NCI-H146 treated with DMSO at 0.1 percent for 48 hours (cell line): Measurements from ENCODE around the gene MORN1.

Source experiments
- DNase-seq: peaks from one replicate; lab custom pipeline; 2025; ENCODE audit not compliant: unreplicated experiment; lab: John Stamatoyannopoulos, UW

MORN1 gene

DNA sequence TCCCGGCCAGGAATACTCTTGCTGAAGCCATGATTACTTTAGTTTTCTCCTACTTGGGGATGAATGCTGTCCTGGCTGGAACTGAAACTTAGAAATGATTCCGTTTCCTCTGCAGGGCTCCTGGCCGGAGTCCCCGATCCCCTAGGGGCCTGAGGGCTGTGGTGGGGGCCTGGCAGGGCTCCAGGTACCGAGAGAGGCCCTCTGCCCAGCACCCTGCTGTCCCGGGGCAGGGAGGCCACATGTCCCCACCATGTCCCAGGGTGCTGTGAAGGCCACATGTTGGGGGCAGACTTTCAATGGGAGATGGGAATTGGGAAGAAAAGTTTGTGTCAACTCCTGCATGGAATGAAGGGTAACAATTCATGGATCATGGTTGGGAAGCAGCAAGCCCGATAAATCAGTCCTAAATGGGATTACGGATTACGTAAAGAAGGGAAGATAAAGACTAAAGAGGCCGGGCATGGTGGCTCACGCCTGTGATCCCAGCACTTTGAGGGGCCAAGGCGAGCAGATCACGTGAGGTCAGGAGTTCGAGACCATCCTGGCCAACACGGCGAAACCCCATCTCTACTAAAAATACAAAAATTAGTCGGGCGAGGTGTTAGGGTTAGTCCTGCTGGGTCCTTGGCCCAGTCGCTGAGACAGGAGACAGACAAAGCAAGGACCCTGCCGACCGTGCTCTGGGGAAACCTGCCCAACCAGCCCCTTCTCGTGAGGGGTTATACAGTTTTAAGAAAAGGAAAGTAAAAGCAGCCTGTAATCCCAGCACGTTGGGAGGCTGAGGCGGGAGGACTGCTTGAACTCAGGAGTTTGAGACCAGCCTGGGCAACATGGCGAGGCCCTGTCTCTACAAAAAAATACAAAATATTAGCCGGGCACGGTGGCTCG lies 37.6 kb downstream of the MORN1 start:
- DNase-seq: no peak

GRCh38 chr1:2352897-2353550 lies 38.3 kb downstream of the MORN1 start:
- no peak for DNase-seq

DNA sequence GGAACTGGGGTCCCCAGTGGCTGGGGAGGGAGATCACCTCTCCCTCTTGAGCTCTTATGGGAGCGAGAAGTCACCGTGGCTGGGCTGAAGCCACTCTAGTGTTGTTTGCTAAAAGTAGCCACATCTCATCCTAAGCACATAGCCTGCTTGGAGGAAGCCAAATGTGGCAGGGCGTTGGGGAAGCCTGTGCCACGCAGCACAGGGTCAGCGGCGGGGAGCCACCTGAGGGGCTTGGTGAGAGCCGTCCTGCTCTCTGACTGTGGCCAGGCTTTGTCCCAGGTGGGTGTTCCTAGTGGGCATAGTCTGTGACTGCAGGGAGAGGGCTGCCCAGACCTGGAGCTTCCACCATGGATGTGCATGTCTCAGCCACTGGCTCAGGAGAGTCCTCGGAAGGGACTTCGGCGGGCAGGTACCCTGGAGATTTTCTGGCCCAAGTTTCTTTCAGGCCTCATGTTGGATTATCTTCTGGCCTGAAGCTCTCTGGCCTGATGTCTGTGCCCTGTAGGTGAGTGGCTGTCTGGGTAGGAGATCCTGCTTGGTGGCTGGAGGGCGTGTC lies 38.9 kb downstream of the MORN1 start:
- DNase-seq: no peak

DNA sequence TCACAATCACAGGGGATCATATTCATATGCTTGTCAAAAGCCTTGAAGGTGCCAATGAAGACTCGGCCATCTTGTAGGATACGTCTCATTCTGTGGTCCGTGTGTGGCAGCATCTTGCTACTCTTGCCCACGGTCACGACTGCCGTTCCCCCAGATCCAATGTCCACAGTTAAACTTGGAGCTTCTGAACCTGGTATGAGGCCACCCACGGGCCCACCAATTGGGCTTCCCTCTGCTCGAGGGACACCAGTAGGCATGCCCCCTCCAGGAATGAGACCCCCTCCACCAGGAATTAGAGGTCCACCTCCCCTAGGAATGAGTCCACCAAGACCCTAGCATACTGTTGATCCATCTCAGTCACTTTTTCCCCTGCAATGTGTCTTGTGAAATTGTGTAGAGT lies 39.6 kb downstream of the MORN1 start:
- DNase-seq: no peak

DNA sequence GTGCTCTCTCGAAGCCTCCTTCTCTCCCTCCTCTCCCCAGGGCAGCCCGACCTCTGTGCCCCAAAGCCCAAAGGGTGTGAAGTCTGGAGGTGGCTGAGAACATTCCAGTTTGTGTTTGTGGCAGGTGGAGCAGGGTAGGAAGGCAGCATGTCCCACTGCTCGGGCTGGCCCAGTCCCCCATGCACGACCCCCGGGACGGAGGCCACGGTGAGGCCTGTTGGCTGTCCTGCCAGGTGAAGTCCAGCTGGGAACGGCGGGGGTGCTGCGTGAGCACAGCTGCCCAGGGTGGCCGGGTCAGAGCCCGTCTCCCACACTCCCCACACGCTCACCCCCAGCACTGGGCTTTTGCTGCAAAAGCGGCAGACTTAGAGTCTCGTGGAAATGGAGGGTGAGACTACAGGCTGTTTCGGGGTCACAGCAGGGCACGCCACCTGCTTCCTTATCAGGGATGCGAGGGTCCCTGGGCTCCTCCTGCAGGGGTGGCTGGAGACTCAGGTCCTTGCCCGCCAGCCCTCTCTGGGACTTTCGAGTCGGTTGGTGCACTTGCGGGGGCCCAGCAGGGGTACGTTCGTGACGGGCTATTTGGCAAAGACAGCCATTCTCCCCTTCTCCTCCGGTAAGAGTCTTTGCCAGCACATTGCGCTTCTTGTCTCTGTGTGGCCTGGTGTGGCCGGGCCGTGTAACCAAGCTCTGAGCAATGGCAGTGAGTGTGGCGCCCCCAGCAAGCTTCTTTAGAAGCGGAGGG lies 40.3 kb downstream of the MORN1 start:
- DNase-seq: no peak

DNA sequence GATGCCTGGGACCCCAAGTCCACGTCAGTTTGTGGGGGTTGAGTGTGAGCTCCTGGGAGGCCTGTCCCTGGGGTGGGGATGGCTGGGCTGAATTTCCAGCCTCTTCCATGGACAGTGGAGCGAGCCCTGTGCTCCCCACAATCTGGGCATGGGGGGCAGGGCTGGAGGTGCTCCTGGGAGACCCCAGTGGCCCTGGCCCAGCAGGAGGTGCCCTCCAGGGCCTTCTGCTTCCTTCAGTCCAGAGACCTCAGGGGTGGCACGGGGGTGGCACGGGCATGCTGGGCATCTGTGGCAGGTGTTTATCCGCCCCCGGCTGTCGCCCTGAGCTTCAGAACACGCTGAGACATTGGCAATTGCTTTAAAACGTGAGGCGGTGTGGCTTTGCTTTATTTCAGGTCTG lies 40.9 kb downstream of the MORN1 start:
- DNase-seq: no peak

GRCh38 chr1:2349806-2350205 lies 41.5 kb downstream of the MORN1 start:
- DNase-seq: no peak

GRCh38 chr1:2348346-2349325 lies 42.7 kb downstream of the MORN1 start:
- DNase-seq: no peak

- no peak for DNase-seq
Observed at GRCh38 chr1:2347896-2348295, 43.5 kb downstream of the MORN1 start.

DNA sequence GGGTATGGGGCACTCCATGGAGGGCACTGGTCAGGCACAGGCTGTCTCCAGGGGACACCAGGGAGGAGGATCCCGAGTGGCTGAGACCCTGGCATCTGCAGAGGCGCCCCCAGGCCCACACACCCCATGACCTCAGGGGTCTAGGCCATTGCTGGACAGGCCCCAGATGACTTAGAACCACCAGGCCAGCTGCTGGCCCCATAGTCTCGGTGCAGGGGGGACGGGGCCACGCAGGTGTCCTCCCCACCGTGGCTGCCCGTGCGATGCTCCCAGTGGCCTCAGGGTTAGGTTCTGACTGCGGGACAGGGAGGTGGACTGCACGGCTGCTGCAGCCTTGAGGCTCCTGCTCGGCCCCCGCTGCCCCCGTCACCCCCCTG lies 44.0 kb downstream of the MORN1 start:
- no peak for DNase-seq

DNA sequence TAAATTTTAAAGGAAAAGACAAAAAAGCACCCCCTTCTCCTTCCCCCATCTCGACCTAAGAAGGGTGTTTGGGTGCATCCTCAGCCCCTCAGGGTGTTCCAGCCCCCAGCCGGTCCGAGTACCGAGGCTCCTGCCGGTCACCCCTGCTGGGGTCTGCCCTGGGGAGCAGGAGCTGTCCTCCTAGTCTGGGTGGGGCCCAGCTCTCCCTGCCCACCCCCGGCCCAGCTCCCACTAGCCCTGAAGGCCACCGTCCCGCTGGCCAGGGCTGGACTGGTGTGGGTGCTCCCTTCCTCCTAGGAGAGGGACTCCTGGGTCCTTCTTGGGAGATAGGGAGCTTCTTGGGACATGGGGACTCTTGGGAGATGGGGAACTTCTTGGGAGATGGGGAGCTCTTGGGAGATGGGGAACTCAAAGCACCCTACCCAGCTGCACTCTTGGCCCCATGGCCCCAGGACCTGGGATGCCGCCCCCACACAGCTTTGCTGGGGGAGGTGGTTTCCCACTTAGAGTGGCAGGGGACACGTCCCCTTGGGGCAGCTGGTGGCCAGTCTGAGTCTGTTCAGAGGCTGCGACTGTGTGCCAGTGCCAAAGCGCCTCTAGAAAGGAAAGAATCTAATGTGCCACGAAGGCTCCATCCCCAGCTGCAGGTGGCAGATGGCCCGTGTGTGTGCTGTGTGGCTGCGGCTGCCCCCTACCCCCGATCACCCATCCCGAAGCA lies 44.5 kb downstream of the MORN1 start:
- DNase-seq: no peak

DNA sequence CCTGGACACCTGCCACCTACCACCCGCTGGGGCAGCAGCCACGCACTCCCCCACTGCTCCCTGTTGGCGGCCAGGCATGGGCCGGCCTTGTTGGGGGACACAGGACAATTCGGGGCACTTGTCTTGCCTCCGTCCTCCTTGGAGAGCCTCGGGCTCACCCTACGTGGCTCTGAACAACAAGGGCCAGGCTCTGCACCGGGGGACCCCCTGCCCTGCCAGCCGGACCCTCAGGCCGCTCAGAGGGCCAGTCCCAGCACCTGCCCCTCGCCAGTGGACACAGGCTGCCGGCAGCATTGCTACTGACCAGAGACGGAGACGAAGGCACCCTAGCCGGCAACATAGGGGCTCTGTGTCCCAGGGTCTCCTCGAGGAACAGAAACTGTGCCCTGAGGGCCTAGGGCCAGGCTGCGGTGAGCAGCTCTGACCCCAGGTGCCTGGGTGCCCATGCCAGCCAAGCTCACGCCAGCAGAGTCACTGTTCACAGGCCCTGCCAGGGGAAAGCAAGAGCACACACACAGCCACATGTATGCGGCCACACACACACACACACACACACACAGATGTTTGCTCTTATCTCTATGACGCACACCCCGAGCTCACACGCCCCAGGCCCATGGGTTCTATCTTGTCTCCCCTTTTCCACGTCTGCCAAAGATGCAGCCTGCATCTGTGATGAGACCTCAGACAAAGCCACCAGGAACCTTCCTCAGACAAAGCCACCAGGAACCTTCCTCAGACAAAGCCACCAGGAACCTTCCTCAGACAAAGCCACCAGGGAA lies 45.9 kb downstream of the MORN1 start:
- DNase-seq: no peak

DNA sequence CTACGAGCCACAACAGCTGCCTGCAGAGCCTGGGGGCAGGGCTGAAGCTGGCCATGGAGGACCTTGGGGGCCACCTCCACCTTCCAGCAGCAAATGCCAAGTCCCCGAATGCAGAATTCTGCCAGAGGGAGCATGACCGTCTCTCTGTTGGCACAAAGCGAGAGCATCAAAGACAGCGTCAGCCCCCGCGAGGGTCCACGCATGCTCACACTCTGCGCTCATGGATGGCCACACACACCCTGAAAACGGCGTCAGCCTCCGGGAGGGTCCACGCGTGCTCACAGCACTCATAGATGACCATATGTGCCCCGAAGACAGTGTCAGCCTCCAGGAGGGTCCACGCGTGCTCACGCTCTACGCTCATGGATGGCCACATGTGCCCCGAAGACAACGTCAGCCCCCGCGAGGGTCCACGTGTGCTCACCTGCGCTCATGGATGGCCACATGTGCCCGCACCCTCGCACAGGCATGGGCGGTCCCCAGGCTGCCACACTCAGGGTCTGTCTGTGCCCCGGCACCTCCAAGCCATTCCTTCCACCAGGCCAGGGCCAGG lies 46.5 kb downstream of the MORN1 start:
- DNase-seq: no peak

GRCh38 chr1:2344121-2344681 lies 47.2 kb downstream of the MORN1 start:
- DNase-seq: no peak

- DNase-seq: no peak
Observed at GRCh38 chr1:2343023-2343935, 48.1 kb downstream of the MORN1 start.

GRCh38 chr1:2342384-2343022 lies 48.9 kb downstream of the MORN1 start:
- DNase-seq: no peak
